Right lobe of liver (tissue), 6 donors: ENCODE measurements around the gene DCAF5. TPM values are rescaled to one million over a fixed set of nuclear protein-coding genes. Genes with fewer than 3 reads are reported as not detected.
A peak's percentile ranks its signal among the peaks of the same experiment; 100 is the strongest.

ENCODE experiments used
- ATAC-seq, 4 donors: fragments of 200-7000 bp; cut with Tn5 transposase; one replicate each; pipeline ENCODE4 v1.9.1; 2020; ENCODE audit warnings: mild to moderate bottlenecking in 4 of 4, moderate library complexity in 4 of 4
- DNase-seq, 3 donors: peaks; one replicate each; pipeline ENCODE4 v3.0.0-alpha.2; 2020
- H3K27ac ChIP-seq, 3 donors: fragments of 200-600 bp; one replicate each; pipeline ENCODE4 v1.8.0; 2022
- H3K27me3 ChIP-seq, 2 donors: fragments of 200-600 bp; one replicate each; pipeline ENCODE4 v1.8.0; 2022
- H3K36me3 ChIP-seq, 4 donors: fragments of 200-600 bp; sonication (generic) in 1 of 4; one replicate each; pipeline versions ENCODE4 v1.5.1 to v1.8.0; 2017 to 2022; ENCODE audit warnings: control low read depth in 1 of 4
- H3K4me1 ChIP-seq, 4 donors: fragments of 200-600 bp; sonication (generic) in 1 of 4; one replicate each; pipeline versions ENCODE4 v1.5.1 to v1.8.0; 2017 to 2022; ENCODE audit warnings: control low read depth in 1 of 4
- H3K4me3 ChIP-seq, 3 donors: fragments of 200-600 bp; one replicate each; pipeline ENCODE4 v1.8.0; 2022
- H3K9me3 ChIP-seq, 4 donors: fragments of 200-600 bp; sonication (generic) in 1 of 4; one replicate each; pipeline versions ENCODE4 v1.5.1 to v1.8.0; 2017 to 2022; ENCODE audit warnings: control low read depth in 1 of 4
- POLR2A ChIP-seq: fragments of 450-650 bp; IDR thresholded peaks from one replicate; pipeline ENCODE4 v1.6.1; 2017; ENCODE audit warnings: antibody characterized with exemption, mild to moderate bottlenecking
- WGBS: methylation state at CpG from one replicate; pipeline ENCODE4 v1.1.6; 2018; ENCODE audit warnings: low coverage, low lambda C conversion rate; ENCODE audit not compliant: insufficient coverage; ENCODE audit errors: missing lambda C conversion rate; 5-methylcytosine and 5-hydroxymethylcytosine counted together
- intact Hi-C, 2 donors: fragments of 100-400 bp; cut with DNase I; formaldehyde crosslinking; loops; one replicate each; pipeline versions ENCODE4 v1.11.2 to v1.14.1; 2022
- long read RNA-seq: library from polyadenylated mRNA; unstranded; transcript quantifications from one replicate; pipeline ENCODE4 v2.0.0, GENCODE V29; 2019
- total RNA-seq, 6 experiments: library from RNA; depleted of rRNA in 2 of 6; stranded (reverse); fragments of >200 nt in 2 of 6; fragmentation: NEBNext Ultra II Directional in 3 of 6; extraction: Animal tissue kit (Norgen Biotek cat#: 25700) in 3 of 6; gene quantifications; one replicate each; pipeline versions ENCODE4 v1.1.0 to v1.2.4, GENCODE V29; 2016 to 2023
- TF ChIP-seq, protein P1 (sequence below), 4 donors: fragments of 200-600 bp in 3 of 4; fragments of 450-650 bp in 1 of 4; IDR thresholded peaks; one replicate each; pipeline versions ENCODE4 v1.5.1 to v1.8.0; 2016 to 2022; ENCODE audit warnings: antibody characterized with exemption in 4 of 4, mild to moderate bottlenecking in 2 of 4
- donor health status: DM: no; HTN: yes; CAD: no.
- donor health status: DM: no; HTN: no; CAD: no.
- donor health status: DM: no; HTN: no; CAD: no.
- donor health status: DM: no; HTN: yes; CAD: no.
- donor health status: DM: no; HTN: yes; CAD: no.

The DCAF5 gene, protein sequence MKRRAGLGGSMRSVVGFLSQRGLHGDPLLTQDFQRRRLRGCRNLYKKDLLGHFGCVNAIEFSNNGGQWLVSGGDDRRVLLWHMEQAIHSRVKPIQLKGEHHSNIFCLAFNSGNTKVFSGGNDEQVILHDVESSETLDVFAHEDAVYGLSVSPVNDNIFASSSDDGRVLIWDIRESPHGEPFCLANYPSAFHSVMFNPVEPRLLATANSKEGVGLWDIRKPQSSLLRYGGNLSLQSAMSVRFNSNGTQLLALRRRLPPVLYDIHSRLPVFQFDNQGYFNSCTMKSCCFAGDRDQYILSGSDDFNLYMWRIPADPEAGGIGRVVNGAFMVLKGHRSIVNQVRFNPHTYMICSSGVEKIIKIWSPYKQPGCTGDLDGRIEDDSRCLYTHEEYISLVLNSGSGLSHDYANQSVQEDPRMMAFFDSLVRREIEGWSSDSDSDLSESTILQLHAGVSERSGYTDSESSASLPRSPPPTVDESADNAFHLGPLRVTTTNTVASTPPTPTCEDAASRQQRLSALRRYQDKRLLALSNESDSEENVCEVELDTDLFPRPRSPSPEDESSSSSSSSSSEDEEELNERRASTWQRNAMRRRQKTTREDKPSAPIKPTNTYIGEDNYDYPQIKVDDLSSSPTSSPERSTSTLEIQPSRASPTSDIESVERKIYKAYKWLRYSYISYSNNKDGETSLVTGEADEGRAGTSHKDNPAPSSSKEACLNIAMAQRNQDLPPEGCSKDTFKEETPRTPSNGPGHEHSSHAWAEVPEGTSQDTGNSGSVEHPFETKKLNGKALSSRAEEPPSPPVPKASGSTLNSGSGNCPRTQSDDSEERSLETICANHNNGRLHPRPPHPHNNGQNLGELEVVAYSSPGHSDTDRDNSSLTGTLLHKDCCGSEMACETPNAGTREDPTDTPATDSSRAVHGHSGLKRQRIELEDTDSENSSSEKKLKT
- total RNA-seq = 10 to 100 TPM; 21.8 to 31.4 (median 28.0) TPM
- long read RNA-seq, full-length matches to known transcripts = 1 of 2 reads
- long read RNA-seq, partial matches to known transcripts = 0 of 2 reads
- long read RNA-seq, other reads (novel, unspliced or antisense) = 1 of 2 reads

DNA sequence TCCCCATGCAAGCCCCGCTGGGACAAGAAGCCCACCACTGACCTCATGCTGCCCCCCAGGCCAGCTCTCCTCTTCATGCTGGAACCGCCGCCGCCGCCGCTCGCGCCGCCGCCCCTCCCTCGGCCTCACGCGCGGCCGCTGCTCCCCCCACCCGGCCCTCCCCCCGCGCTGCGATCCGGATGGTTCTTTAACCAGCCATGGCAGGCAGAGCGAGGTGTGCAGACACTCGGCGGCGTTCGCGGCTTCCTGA is at the start of gene DCAF5:
Gene DCAF5, minus strand, starts transcription at position 218 of the 250 bp plus-strand sequence. Its CDS starts 141 bp downstream, at position 77.
- intact Hi-C loops = no loop called here
- Histone ChIP-seq H3K27me3 (no peaks in the 10 kb centered on the region), H3K9me3 (no peaks in the 10 kb centered on the region), H3K4me1 (peaks cover 0 to 15% (median 6%) of the 10 kb centered on the region in 4 donors), H3K4me3 (peak within 1 kb of the TSS; percentile 87 to 91 (median 88)), H3K27ac (peak within 1 kb of the TSS; percentile 90 to 94 (median 90)), H3K36me3 (peaks cover 0 to 4% (median 0%) of the 10 kb centered on the region in 4 donors)
- no peak for TF ChIP-seq POLR2A
- TF ChIP-seq, protein P1, sequence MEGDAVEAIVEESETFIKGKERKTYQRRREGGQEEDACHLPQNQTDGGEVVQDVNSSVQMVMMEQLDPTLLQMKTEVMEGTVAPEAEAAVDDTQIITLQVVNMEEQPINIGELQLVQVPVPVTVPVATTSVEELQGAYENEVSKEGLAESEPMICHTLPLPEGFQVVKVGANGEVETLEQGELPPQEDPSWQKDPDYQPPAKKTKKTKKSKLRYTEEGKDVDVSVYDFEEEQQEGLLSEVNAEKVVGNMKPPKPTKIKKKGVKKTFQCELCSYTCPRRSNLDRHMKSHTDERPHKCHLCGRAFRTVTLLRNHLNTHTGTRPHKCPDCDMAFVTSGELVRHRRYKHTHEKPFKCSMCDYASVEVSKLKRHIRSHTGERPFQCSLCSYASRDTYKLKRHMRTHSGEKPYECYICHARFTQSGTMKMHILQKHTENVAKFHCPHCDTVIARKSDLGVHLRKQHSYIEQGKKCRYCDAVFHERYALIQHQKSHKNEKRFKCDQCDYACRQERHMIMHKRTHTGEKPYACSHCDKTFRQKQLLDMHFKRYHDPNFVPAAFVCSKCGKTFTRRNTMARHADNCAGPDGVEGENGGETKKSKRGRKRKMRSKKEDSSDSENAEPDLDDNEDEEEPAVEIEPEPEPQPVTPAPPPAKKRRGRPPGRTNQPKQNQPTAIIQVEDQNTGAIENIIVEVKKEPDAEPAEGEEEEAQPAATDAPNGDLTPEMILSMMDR (IDR thresholded peaks at IDR 0.05) = no peak
- 0% methylated on average over 5 of the region's 26 CpGs for WGBS
- DNase-seq (peak; percentile 96 to 98 (median 97)), ATAC-seq (no peak)

DNA sequence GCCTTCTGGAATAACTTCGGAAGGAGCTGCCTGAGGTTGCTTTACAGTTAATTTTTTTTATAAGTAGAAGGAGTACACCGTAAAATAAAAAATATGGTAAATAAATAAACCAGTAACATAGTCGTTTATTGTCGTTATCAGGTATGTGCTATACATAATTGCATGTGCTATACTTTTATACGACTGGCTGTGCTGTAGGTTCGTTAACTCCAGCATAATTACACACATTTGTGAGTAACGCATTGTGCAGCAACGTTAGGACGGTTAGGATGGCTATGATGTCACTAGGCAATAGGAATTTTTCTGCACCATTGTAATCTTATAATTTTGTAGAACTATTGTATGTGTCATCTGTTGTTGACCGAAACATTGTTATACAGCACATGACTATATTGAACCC is 46.9 kb upstream of the DCAF5 start:
- ATAC-seq (no peak), DNase-seq (no peak)
- no peaks in the 10 kb centered on the region for H3K27me3 ChIP-seq
- no peaks in the 10 kb centered on the region for H3K4me1 ChIP-seq
- no peak for TF ChIP-seq POLR2A
- TF ChIP-seq, protein P1 (IDR thresholded peaks at IDR 0.05) = no peak
- H3K9me3 ChIP-seq = no peaks in the 10 kb centered on the region
- no peaks in the 10 kb centered on the region for H3K36me3 ChIP-seq
- WGBS = 92% methylated on average over 10 of the region's 10 CpGs
- H3K27ac ChIP-seq = no peak overlapping the region
- H3K4me3 ChIP-seq = no peak overlapping the region
- intact Hi-C loops = no loop called here

DNA sequence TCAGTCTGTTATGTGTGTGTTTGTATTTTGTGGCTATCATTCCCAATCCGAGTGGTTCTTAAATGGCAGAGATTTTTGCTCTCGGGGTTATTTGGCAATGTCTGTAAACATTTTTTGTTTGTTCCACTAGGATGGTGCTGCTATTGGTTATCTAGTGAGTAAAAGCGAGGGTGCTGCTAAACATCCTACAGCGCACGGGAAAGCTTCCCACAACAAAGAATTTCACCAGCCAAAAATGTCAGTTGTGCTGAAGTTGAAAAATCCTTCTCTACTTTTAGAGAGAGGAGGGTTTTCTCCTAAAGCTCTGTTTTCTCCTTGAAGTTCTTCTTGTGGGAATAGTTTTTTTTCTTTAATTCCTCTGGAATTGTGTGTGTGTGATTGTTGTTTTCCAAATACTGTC is 40.8 kb upstream of the DCAF5 start:
- intact Hi-C loops = no loop called here
- TF ChIP-seq, protein P1 (IDR thresholded peaks at IDR 0.05) = no peak
- no peak for TF ChIP-seq POLR2A
- 25% methylated on average over 5 of the region's 5 CpGs for WGBS
- ATAC-seq (no peak), DNase-seq (no peak)
- peaks cover 0 to 3% (median 0%) of the 10 kb centered on the region in 4 donors for H3K4me1 ChIP-seq
- no peaks in the 10 kb centered on the region for H3K9me3 ChIP-seq
- no peak overlapping the region for H3K4me3 ChIP-seq
- no peak overlapping the region for H3K27ac ChIP-seq
- H3K36me3 ChIP-seq = no peaks in the 10 kb centered on the region
- H3K27me3 ChIP-seq = no peaks in the 10 kb centered on the region

DNA sequence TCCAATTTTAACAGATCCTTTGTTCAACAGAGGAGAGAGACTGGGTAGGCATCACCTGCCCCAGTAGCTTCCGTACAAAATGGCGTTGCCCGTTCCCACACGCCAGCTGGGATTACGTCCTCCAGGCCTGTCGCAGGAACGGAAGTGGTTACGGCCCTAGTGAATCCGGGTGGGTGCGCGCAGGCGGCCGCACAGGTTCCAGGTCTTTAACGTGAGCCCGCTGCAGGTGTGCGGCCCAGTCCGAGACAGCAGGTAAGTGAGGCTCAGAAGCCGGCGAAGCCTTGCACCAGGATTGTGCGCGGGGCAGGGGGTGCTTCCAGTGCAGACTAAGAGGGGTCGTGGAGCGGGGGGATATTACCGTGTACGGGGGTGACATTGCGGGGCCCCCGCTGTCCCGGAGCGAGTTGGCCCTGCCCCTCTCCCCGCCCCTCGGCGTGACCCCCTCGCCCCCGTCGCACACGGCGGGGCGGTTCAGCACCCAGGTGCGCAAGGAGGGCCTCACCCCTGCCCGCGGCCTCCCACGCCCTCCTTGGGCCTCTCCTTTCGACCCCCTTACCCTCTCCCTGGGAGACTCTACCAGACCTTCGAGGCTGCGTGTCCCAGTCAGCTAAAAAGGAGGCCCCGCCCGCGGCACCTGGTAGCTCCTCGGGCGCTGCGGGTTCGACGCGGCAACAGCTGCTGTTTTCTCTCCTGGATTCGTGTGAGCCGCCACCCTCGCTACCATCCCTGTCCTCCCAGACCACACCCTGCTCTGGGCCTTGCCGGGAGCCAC is 38.6 kb upstream of the DCAF5 start, which contains the start of gene EXD2:
Gene EXD2, plus strand, starts transcription at position 159 of the 772 bp plus-strand sequence. CDS start 17,973 bp downstream, outside the sequence.
- no peaks in the 10 kb centered on the region for H3K27me3 ChIP-seq
- no peaks in the 10 kb centered on the region for H3K9me3 ChIP-seq
- ATAC-seq = peak; percentile 98 to 100 (median 99)
- peak within 1 kb of the TSS; percentile 39 to 74 (median 48) for H3K27ac ChIP-seq
- H3K4me1 ChIP-seq = peaks cover 0 to 3% (median 0%) of the 10 kb centered on the region in 4 donors
- whole genome bisulfite sequencing = 0% methylated on average over 17 of the region's 58 CpGs
- intact Hi-C loops = no loop called here
- H3K4me3 ChIP-seq = peak within 1 kb of the TSS; percentile 71 to 82 (median 76)
- TF ChIP-seq, protein P1 (IDR thresholded peaks at IDR 0.05) = no peak
- peak; percentile 54 for TF ChIP-seq POLR2A
- H3K36me3 ChIP-seq = no peaks in the 10 kb centered on the region
- DNase-seq = peak; percentile 87 to 92 (median 90)
